ENCODE results near the gene TUBGCP3.
A peak's percentile ranks its signal among the peaks of the same experiment; 100 is the strongest.

TUBGCP3 gene

DNA sequence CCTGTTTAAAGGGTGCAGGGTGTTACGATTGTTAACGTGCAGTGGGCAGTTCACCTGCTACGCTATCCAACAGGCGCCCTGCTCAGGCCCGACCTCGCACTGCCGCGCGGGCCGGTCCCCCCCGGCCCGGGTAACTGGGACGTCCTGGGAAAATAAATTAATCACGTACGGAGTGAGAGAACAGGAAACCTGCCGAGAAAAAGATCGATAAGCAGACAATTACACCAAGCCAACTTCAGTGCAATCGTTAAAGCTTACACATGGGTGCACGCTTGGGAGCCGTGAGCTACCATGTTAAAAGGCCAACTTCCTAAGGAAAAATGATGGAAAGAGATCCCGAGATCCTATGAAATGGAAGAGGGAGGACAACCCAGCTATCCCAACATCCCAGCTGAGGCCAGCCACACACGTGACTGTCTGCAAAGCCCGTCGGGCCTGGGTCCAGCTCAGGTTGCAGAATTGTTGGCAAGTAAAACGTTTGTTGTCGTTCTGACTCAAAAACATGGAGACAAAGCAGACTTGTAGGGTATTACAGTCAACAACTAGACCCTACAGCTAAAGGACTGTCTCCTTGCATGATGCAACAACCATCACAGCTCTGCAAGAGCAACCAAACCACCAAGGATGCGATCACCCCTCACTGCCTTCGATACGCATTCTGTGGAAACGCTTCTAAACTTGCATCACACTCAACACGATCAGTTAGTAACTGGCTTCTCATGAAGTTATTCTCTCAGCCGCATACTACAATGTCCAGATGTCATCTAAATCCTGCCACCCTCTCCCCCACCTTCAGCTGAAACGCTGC lies 741 bp upstream of the TUBGCP3 start:
- H3K4me1 ChIP-seq (ENCODE audit: control insufficient read depth in 1 of 2, insufficient read depth in 2 of 2, low read length in 2 of 2): peaks cover 0 to 9% of the 10 kb centered on the region in 2 donors
- H3K4me3 ChIP-seq (ENCODE audit: low read depth in 1 of 2, low read length in 2 of 2): peak overlapping the region; percentile 81 to 95
- H3K36me3 ChIP-seq (ENCODE audit: control insufficient read depth in 1 of 2, insufficient read depth in 2 of 2, low read length in 2 of 2): no peaks in the 10 kb centered on the region

GRCh38 chr13:112587212-112587763 lies 665 bp downstream of the TUBGCP3 start:
- Histone ChIP-seq H3K4me1 (ENCODE audit: control insufficient read depth in 1 of 2, insufficient read depth in 2 of 2, low read length in 2 of 2) (peaks cover 0 to 9% of the 10 kb centered on the region in 2 donors), H3K4me3 (ENCODE audit: low read depth in 1 of 2, low read length in 2 of 2) (peak overlapping the region; percentile 81 to 95), H3K27me3 (ENCODE audit: low read depth, low read length) (no peaks in the 10 kb centered on the region), H3K36me3 (ENCODE audit: control insufficient read depth in 1 of 2, insufficient read depth in 2 of 2, low read length in 2 of 2) (no peaks in the 10 kb centered on the region), H3K9me3 (ENCODE audit: control insufficient read depth in 1 of 2, low read length in 2 of 2) (no peaks in the 10 kb centered on the region), H3K27ac (ENCODE audit: low read length) (peak overlapping the region; percentile 91)

More for the DNA sequence above, 741 bp upstream of the TUBGCP3 start:
- Histone ChIP-seq H3K27ac (ENCODE audit: low read length) (peak overlapping the region; percentile 91), H3K9me3 (ENCODE audit: control insufficient read depth in 1 of 2, low read length in 2 of 2) (no peaks in the 10 kb centered on the region), H3K27me3 (ENCODE audit: low read depth, low read length) (no peaks in the 10 kb centered on the region)

GRCh38 chr13:112586334-112586960 lies 1.5 kb downstream of the TUBGCP3 start:
- Histone ChIP-seq H3K27me3 (ENCODE audit: low read depth, low read length) (no peaks in the 10 kb centered on the region), H3K4me1 (ENCODE audit: control insufficient read depth in 1 of 2, insufficient read depth in 2 of 2, low read length in 2 of 2) (peaks cover 0 to 9% of the 10 kb centered on the region in 2 donors), H3K27ac (ENCODE audit: low read length) (peak overlapping the region; percentile 91), H3K36me3 (ENCODE audit: control insufficient read depth in 1 of 2, insufficient read depth in 2 of 2, low read length in 2 of 2) (no peaks in the 10 kb centered on the region), H3K9me3 (ENCODE audit: control insufficient read depth in 1 of 2, low read length in 2 of 2) (no peaks in the 10 kb centered on the region), H3K4me3 (ENCODE audit: low read depth in 1 of 2, low read length in 2 of 2) (peak overlapping the region; percentile 81 to 95)

GRCh38 chr13:112583592-112584277 lies 4.2 kb downstream of the TUBGCP3 start:
- H3K4me3 ChIP-seq (ENCODE audit: low read depth in 1 of 2, low read length in 2 of 2): no peak overlapping the region
- no peaks in the 10 kb centered on the region for H3K27me3 ChIP-seq (ENCODE audit: low read depth, low read length)
- H3K9me3 ChIP-seq (ENCODE audit: control insufficient read depth in 1 of 2, low read length in 2 of 2): no peaks in the 10 kb centered on the region
- H3K4me1 ChIP-seq (ENCODE audit: control insufficient read depth in 1 of 2, insufficient read depth in 2 of 2, low read length in 2 of 2): peaks cover 0 to 9% of the 10 kb centered on the region in 2 donors
- H3K27ac ChIP-seq (ENCODE audit: low read length): no peak overlapping the region
- no peaks in the 10 kb centered on the region for H3K36me3 ChIP-seq (ENCODE audit: control insufficient read depth in 1 of 2, insufficient read depth in 2 of 2, low read length in 2 of 2)

DNA sequence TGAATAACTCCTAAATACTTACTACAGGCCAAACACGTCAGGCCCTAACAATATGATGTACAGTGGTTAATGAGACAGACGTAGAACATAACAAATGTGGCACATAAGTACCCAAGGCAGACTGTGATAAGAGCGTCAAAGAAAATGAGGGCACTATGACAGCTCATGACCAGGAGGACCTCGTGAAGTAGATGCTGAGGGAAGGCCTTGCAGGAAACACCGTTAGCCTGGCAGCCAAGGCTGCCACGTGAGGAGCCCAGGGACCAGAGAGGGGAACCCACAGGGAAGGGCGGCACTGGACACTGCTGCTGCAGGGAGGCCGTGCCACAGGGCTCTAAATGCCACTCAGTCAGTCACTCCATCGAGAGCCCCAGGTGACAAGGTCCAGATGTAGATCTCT lies 5.7 kb downstream of the TUBGCP3 start:
- no peak overlapping the region for H3K27ac ChIP-seq (ENCODE audit: low read length)
- H3K9me3 ChIP-seq (ENCODE audit: control insufficient read depth in 1 of 2, low read length in 2 of 2): no peaks in the 10 kb centered on the region
- no peak overlapping the region for H3K4me3 ChIP-seq (ENCODE audit: low read depth in 1 of 2, low read length in 2 of 2)
- no peaks in the 10 kb centered on the region for H3K36me3 ChIP-seq (ENCODE audit: control insufficient read depth in 1 of 2, insufficient read depth in 2 of 2, low read length in 2 of 2)
- H3K4me1 ChIP-seq (ENCODE audit: control insufficient read depth in 1 of 2, insufficient read depth in 2 of 2, low read length in 2 of 2): peaks cover 0 to 9% of the 10 kb centered on the region in 2 donors
- H3K27me3 ChIP-seq (ENCODE audit: low read depth, low read length): no peaks in the 10 kb centered on the region

DNA sequence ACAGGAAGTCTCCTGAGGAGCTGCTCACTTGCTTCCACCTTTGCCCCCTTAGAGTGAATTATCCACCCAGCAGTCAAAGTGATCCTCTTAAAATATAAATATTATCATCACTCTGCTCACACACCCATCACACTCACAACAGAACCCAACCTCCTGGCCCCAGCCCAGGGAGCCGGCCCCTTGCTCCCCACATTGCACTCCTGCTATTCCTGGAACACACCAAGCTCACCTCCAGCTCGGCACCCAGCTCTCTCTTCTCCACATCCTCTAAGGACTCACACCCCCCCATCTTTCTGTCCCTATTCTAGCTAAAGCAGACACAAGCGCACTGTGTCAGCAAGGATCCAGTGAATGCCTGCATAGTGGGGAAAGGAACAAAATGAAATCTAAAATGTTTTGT lies 7.0 kb downstream of the TUBGCP3 start:
- Histone ChIP-seq H3K27me3 (ENCODE audit: low read depth, low read length) (no peaks in the 10 kb centered on the region), H3K27ac (ENCODE audit: low read length) (no peak overlapping the region), H3K4me3 (ENCODE audit: low read depth in 1 of 2, low read length in 2 of 2) (no peak overlapping the region), H3K36me3 (ENCODE audit: control insufficient read depth in 1 of 2, insufficient read depth in 2 of 2, low read length in 2 of 2) (no peaks in the 10 kb centered on the region), H3K9me3 (ENCODE audit: control insufficient read depth in 1 of 2, low read length in 2 of 2) (no peaks in the 10 kb centered on the region), H3K4me1 (ENCODE audit: control insufficient read depth in 1 of 2, insufficient read depth in 2 of 2, low read length in 2 of 2) (peaks cover under 1 to 3% of the 10 kb centered on the region in 2 donors)

DNA sequence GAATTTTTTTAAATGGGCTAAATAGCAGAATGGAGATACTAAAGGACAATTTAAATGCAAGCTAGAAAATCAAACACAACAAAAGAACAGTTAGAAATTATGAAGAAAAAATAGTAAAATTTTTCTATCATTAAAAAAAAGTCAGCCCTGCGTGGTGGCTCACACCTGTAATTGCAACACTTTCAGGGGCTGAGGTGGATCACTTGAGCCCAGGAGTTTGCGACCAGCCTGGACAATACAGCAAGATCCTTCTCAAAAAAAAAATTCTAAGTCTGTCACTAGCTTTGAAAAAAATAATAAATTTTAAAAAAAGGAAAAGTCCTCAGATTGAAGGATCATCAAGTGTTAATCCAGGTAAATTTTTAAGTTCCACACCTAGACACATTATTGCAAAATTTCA lies 7.7 kb downstream of the TUBGCP3 start:
- Histone ChIP-seq H3K4me3 (ENCODE audit: low read depth in 1 of 2, low read length in 2 of 2) (no peak overlapping the region), H3K27me3 (ENCODE audit: low read depth, low read length) (no peaks in the 10 kb centered on the region), H3K27ac (ENCODE audit: low read length) (no peak overlapping the region), H3K36me3 (ENCODE audit: control insufficient read depth in 1 of 2, insufficient read depth in 2 of 2, low read length in 2 of 2) (no peaks in the 10 kb centered on the region), H3K4me1 (ENCODE audit: control insufficient read depth in 1 of 2, insufficient read depth in 2 of 2, low read length in 2 of 2) (peaks cover 7 to 10% of the 10 kb centered on the region in 2 donors), H3K9me3 (ENCODE audit: control insufficient read depth in 1 of 2, low read length in 2 of 2) (no peaks in the 10 kb centered on the region)

GRCh38 chr13:112579310-112579843 lies 8.6 kb downstream of the TUBGCP3 start:
- H3K27me3 ChIP-seq (ENCODE audit: low read depth, low read length): no peaks in the 10 kb centered on the region
- H3K9me3 ChIP-seq (ENCODE audit: control insufficient read depth in 1 of 2, low read length in 2 of 2): no peaks in the 10 kb centered on the region
- no peaks in the 10 kb centered on the region for H3K36me3 ChIP-seq (ENCODE audit: control insufficient read depth in 1 of 2, insufficient read depth in 2 of 2, low read length in 2 of 2)
- peaks cover 7 to 15% of the 10 kb centered on the region in 2 donors for H3K4me1 ChIP-seq (ENCODE audit: control insufficient read depth in 1 of 2, insufficient read depth in 2 of 2, low read length in 2 of 2)
- no peak overlapping the region for H3K4me3 ChIP-seq (ENCODE audit: low read depth in 1 of 2, low read length in 2 of 2)
- H3K27ac ChIP-seq (ENCODE audit: low read length): no peak overlapping the region

- no peaks in the 10 kb centered on the region for H3K36me3 ChIP-seq (ENCODE audit: control insufficient read depth in 1 of 2, insufficient read depth in 2 of 2, low read length in 2 of 2)
- H3K4me1 ChIP-seq (ENCODE audit: control insufficient read depth in 1 of 2, insufficient read depth in 2 of 2, low read length in 2 of 2): peaks cover 7 to 15% of the 10 kb centered on the region in 2 donors
- H3K4me3 ChIP-seq (ENCODE audit: low read depth in 1 of 2, low read length in 2 of 2): no peak overlapping the region
- no peak overlapping the region for H3K27ac ChIP-seq (ENCODE audit: low read length)
- H3K27me3 ChIP-seq (ENCODE audit: low read depth, low read length): no peaks in the 10 kb centered on the region
- H3K9me3 ChIP-seq (ENCODE audit: control insufficient read depth in 1 of 2, low read length in 2 of 2): no peaks in the 10 kb centered on the region
These were observed 11.2 kb downstream of the TUBGCP3 start for GRCh38 chr13:112576768-112577167.

- no peaks in the 10 kb centered on the region for H3K27me3 ChIP-seq (ENCODE audit: low read depth, low read length)
- H3K4me1 ChIP-seq (ENCODE audit: control insufficient read depth in 1 of 2, insufficient read depth in 2 of 2, low read length in 2 of 2): peaks cover 7 to 15% of the 10 kb centered on the region in 2 donors
- no peaks in the 10 kb centered on the region for H3K36me3 ChIP-seq (ENCODE audit: control insufficient read depth in 1 of 2, insufficient read depth in 2 of 2, low read length in 2 of 2)
- no peaks in the 10 kb centered on the region for H3K9me3 ChIP-seq (ENCODE audit: control insufficient read depth in 1 of 2, low read length in 2 of 2)
- no peak overlapping the region for H3K4me3 ChIP-seq (ENCODE audit: low read depth in 1 of 2, low read length in 2 of 2)
- H3K27ac ChIP-seq (ENCODE audit: low read length): no peak overlapping the region
These were observed 11.8 kb downstream of the TUBGCP3 start for GRCh38 chr13:112576191-112576590.

- no peaks in the 10 kb centered on the region for H3K36me3 ChIP-seq (ENCODE audit: control insufficient read depth in 1 of 2, insufficient read depth in 2 of 2, low read length in 2 of 2)
- no peak overlapping the region for H3K4me3 ChIP-seq (ENCODE audit: low read depth in 1 of 2, low read length in 2 of 2)
- H3K27ac ChIP-seq (ENCODE audit: low read length): peak overlapping the region; percentile 35
- H3K9me3 ChIP-seq (ENCODE audit: control insufficient read depth in 1 of 2, low read length in 2 of 2): no peaks in the 10 kb centered on the region
- H3K4me1 ChIP-seq (ENCODE audit: control insufficient read depth in 1 of 2, insufficient read depth in 2 of 2, low read length in 2 of 2): peaks cover 7 to 15% of the 10 kb centered on the region in 2 donors
- H3K27me3 ChIP-seq (ENCODE audit: low read depth, low read length): no peaks in the 10 kb centered on the region
These were observed 12.3 kb downstream of the TUBGCP3 start for GRCh38 chr13:112575675-112576074.
